Endothelial cell of umbilical vein (primary cell): Measurements from ENCODE around the gene SINHCAF. TPM values are rescaled to one million over a fixed set of nuclear protein-coding genes. Genes with fewer than 3 reads are reported as not detected.

Experiments used
- BruUV-seq: library from RNA; stranded (reverse); fragments of 400-500 nt; replicated peaks from 2 replicates; lab custom pipeline; 2021; lab: Mats Ljungman, UMichigan
- CTCF ChIA-PET: fragments of 300-600, 350-600 bp; sonication (Branson Sonifier 250); formaldehyde crosslinking; loops from one replicate; lab custom pipeline; 2021; ENCODE audit warnings: antibody characterized with exemption, inconsistent platforms; lab: Charles Lee
- POLR2A ChIA-PET: fragments of 300-600, 350-600 bp; sonication (Branson Sonifier 250); formaldehyde crosslinking; loops from one replicate; lab custom pipeline; 2021; ENCODE audit warnings: antibody characterized with exemption, inconsistent platforms; lab: Charles Lee
- DNase-seq: peaks from one replicate; pipeline ENCODE4 v3.0.0-alpha.2; 2011; ENCODE audit warnings: low read depth, low spot score
- FAIRE-seq: peaks from 2 replicates; lab custom pipeline; 2011; peaks lifted over from hg19 to GRCh38; lab: Jason Lieb, UNC
- H2AFZ ChIP-seq: 2 replicates; pipeline ENCODE4 v1.6.0; 2012; ENCODE audit warnings: low read depth, low read length, control low read depth, inconsistent platforms
- H3K27ac ChIP-seq: 2 replicates; pipeline ENCODE4 v1.5.1; 2011; ENCODE audit warnings: low read depth, mild to moderate bottlenecking, control low read depth, low read length, moderate library complexity; ENCODE audit not compliant: insufficient read depth
- H3K27me3 ChIP-seq, 2 experiments: 2 replicates each; pipeline versions ENCODE4 v1.6.0 to v1.6.1; 2011; ENCODE audit warnings: low read length in 2 of 2, mixed read lengths in 1 of 2; ENCODE audit not compliant: control insufficient read depth in 2 of 2, insufficient read depth in 2 of 2
- H3K36me3 ChIP-seq, 2 experiments: 2 replicates in 1 of 2; 3 replicates in 1 of 2; pipeline ENCODE4 v1.5.1; 2011; ENCODE audit warnings: low read length in 2 of 2, mild to moderate bottlenecking in 1 of 2, moderate library complexity in 1 of 2; ENCODE audit not compliant: control insufficient read depth in 2 of 2, insufficient read depth in 2 of 2; ENCODE audit errors: extremely low read depth in 1 of 2
- H3K4me1 ChIP-seq: 3 replicates; pipeline ENCODE4 v1.5.1; 2011; ENCODE audit warnings: mild to moderate bottlenecking, low read length; ENCODE audit not compliant: control insufficient read depth, insufficient read depth; ENCODE audit errors: extremely low read depth
- H3K4me2 ChIP-seq: 2 replicates; pipeline ENCODE4 v1.6.1; 2011; ENCODE audit warnings: low read length, control low read depth, mixed read lengths; ENCODE audit not compliant: insufficient read depth
- H3K4me3 ChIP-seq, 3 experiments: fragments of 200-600 bp in 1 of 3; sonication (generic), shearing (Covaris generic) in 1 of 3; replicated peaks in 1 of 3; 2 replicates each; pipeline ENCODE4 v1.5.1; 2011 to 2016; ENCODE audit warnings: control low read depth in 3 of 3, low read length in 3 of 3, mild to moderate bottlenecking in 2 of 3, inconsistent platforms in 1 of 3, low read depth in 1 of 3, moderate library complexity in 1 of 3; ENCODE audit not compliant: insufficient read depth in 1 of 3
- H3K79me2 ChIP-seq: 2 replicates; pipeline ENCODE4 v1.6.0; 2012; ENCODE audit warnings: low read length, inconsistent platforms; ENCODE audit not compliant: control insufficient read depth, insufficient read depth
- H3K9ac ChIP-seq: replicated peaks from 2 replicates; pipeline ENCODE3; 2011; ENCODE audit warnings: low read length, control low read depth; ENCODE audit not compliant: insufficient read depth; ENCODE audit errors: extremely low read depth
- H3K9me1 ChIP-seq: replicated peaks from 3 replicates; pipeline ENCODE4 v1.6.0; 2011; ENCODE audit warnings: mild to moderate bottlenecking, low read length; ENCODE audit not compliant: control insufficient read depth, insufficient read depth; ENCODE audit errors: extremely low read depth
- H3K9me3 ChIP-seq: replicated peaks from 2 replicates; pipeline ENCODE4 v1.5.1; 2012; ENCODE audit warnings: low read length, inconsistent platforms; ENCODE audit not compliant: control insufficient read depth, insufficient read depth
- H4K20me1 ChIP-seq: replicated peaks from 2 replicates; pipeline ENCODE3; 2011; ENCODE audit warnings: mild to moderate bottlenecking, low read length; ENCODE audit not compliant: control insufficient read depth, insufficient read depth; ENCODE audit errors: extremely low read depth
- CTCF ChIP-seq, 2 donors: IDR thresholded peaks; 1 replicate in 1 of 2; 2 replicates in 1 of 2; pipeline ENCODE4 v1.5.1; 2011; ENCODE audit warnings: low read length in 2 of 2, mild to moderate bottlenecking in 2 of 2, moderate library complexity in 2 of 2, control low read depth in 1 of 2, inconsistent platforms in 1 of 2, low read depth in 1 of 2; ENCODE audit not compliant: insufficient read depth in 1 of 2; ENCODE audit errors: extremely low read depth in 1 of 2
- EZH2 ChIP-seq: IDR thresholded peaks from 2 replicates; pipeline ENCODE4 v1.6.1; 2012; ENCODE audit warnings: borderline replicate concordance, low read depth, mild to moderate bottlenecking, moderate library complexity, low read length, inconsistent platforms; ENCODE audit not compliant: severe bottlenecking
- FOS ChIP-seq: IDR thresholded peaks from 2 replicates; pipeline ENCODE4 v1.6.1; 2011; ENCODE audit warnings: mild to moderate bottlenecking, low read length, moderate library complexity, borderline replicate concordance; ENCODE audit not compliant: insufficient read depth
- GATA2 ChIP-seq: IDR thresholded peaks from 2 replicates; pipeline ENCODE4 v1.7.0; 2011; ENCODE audit warnings: low read depth, mild to moderate bottlenecking, moderate library complexity, mixed read lengths, low read length; ENCODE audit not compliant: insufficient read length, insufficient read depth
- JUN ChIP-seq: IDR thresholded peaks from 2 replicates; pipeline ENCODE4 v1.6.1; 2011; ENCODE audit warnings: borderline replicate concordance, low read depth; ENCODE audit not compliant: insufficient read length, insufficient read depth
- MAX ChIP-seq: IDR thresholded peaks from 2 replicates; pipeline ENCODE4 v1.6.1; 2011; ENCODE audit not compliant: insufficient read depth, insufficient read length
- MYC ChIP-seq: IDR thresholded peaks from one replicate; pipeline ENCODE4 v1.6.1; 2011; ENCODE audit warnings: mild to moderate bottlenecking, low read depth, low read length
- POLR2A ChIP-seq: IDR thresholded peaks from 2 replicates; pipeline ENCODE4 v1.6.1; 2012; ENCODE audit warnings: low read depth, mild to moderate bottlenecking, control low read depth, low read length
- POLR2AphosphoS5 ChIP-seq: IDR thresholded peaks from 2 replicates; pipeline ENCODE4 v1.6.1; 2012; ENCODE audit warnings: low read depth, mild to moderate bottlenecking, control low read depth, low read length, moderate library complexity; ENCODE audit not compliant: insufficient read depth
- dilution Hi-C: fragments of 300-500 bp; cut with MboI; formaldehyde crosslinking; loops from one replicate; pipeline ENCODE4 v1.15.0; 2019; ENCODE audit warnings: low sequenced_read_pairs; ENCODE audit not compliant: extremely low pct_ligation_motif_present
- intact Hi-C: fragments of 100-400 bp; cut with micrococcal nuclease; formaldehyde crosslinking; loops from one replicate; pipeline ENCODE4 v1.10.0; 2022
- polyA plus RNA-seq, 4 experiments: library from polyadenylated mRNA; depleted of rRNA in 3 of 4; stranded (reverse) in 3 of 4; unstranded in 1 of 4; fragments of >200 nt; gene quantifications; 2 replicates each; pipeline versions ENCODE4 v1.2.1 to v1.2.3, GENCODE V29; 2011 to 2012; ENCODE audit warnings: missing spikeins in 1 of 4
- total RNA-seq: library from RNA; stranded (reverse); gene quantifications from 2 replicates; pipeline ENCODE4 v1.2.3, GENCODE V29; 2021

The SINHCAF gene
- total and polyA plus RNA-seq, 2 donors (not counting 3 experiments of a cell fraction or from before 2014, with no cell fraction given), result 19.3 to 83.4 TPM

GRCh38 chr12:31361730-31362114 lies 35.8 kb upstream of the SINHCAF start:
- no peaks in the 10 kb centered on the region for H3K4me1 ChIP-seq
- no peak overlapping the region for H3K9ac ChIP-seq
- H3K9me1 ChIP-seq, result no peaks in the 10 kb centered on the region
- H4K20me1 ChIP-seq, result no peaks in the 10 kb centered on the region
- H3K27ac ChIP-seq, result no peak overlapping the region
- H3K4me2 ChIP-seq, result no peak overlapping the region
- POLR2A ChIA-PET, result no interaction called here
- intact Hi-C loops, result no loop called here
- no peak overlapping the region for H3K4me3 ChIP-seq
- H3K27me3 ChIP-seq, result peaks cover 2 to 3% of the 10 kb centered on the region in 2 experiments
- TF ChIP-seq MYC (no peak), GATA2 (no peak), POLR2A (no peak), FOS (no peak), POLR2AphosphoS5 (no peak), EZH2 (no peak), MAX (no peak), JUN (no peak), CTCF (IDR thresholded peaks at IDR 0.05; ENCODE audit: extremely low read depth in 1 of 2, insufficient read depth in 1 of 2, low read depth in 1 of 2, low read length in 2 of 2) (no peak)
- H3K79me2 ChIP-seq, result no peaks in the 10 kb centered on the region
- no peak overlapping the region for H2AFZ ChIP-seq
- H3K9me3 ChIP-seq, result no peaks in the 10 kb centered on the region
- dilution Hi-C loops, result no loop called here
- BruUV-seq, result no TSS peak
- CTCF ChIA-PET, result no interaction called here
- H3K36me3 ChIP-seq, result no peaks in the 10 kb centered on the region
- FAIRE-seq (no peak), DNase-seq (no peak)
